ENCODE measurements around the gene ELF3. TPM values are rescaled to one million over a fixed set of nuclear protein-coding genes. Genes with fewer than 3 reads are reported as not detected.

The ELF3 gene
- total RNA-seq, 2 experiments from 2014 or later: 0.09 to 0.44 TPM

GRCh38 chr1:202046748-202047708, 36.6 kb downstream of the ELF3 start:
- Histone ChIP-seq H3K4me1 (ENCODE audit: insufficient read depth, low read length, poor library complexity, severe bottlenecking) (no peaks in the 10 kb centered on the region), H3K27ac (ENCODE audit: low read depth, low read length, poor library complexity, severe bottlenecking) (no peak overlapping the region), H3K9me3 (ENCODE audit: low read length) (no peaks in the 10 kb centered on the region), H3K4me2 (ENCODE audit: low read length) (no peak overlapping the region), H3K4me3 (ENCODE audit: low read depth, low read length, poor library complexity, severe bottlenecking) (no peak overlapping the region), H3K79me2 (ENCODE audit: insufficient read depth, low read depth, low read length) (no peaks in the 10 kb centered on the region), H3K9me2 (ENCODE audit: insufficient read depth, low read length) (no peaks in the 10 kb centered on the region), H3K36me3 (ENCODE audit: insufficient read depth, low read length) (no peaks in the 10 kb centered on the region), H4K20me1 (ENCODE audit: insufficient read depth, low read length) (no peaks in the 10 kb centered on the region), H2AFZ (ENCODE audit: low read length) (no peak overlapping the region)
- intact Hi-C loops (cut with micrococcal nuclease; ENCODE audit: unreplicated experiment): no loop called here
- ChIA-PET CTCF (ENCODE audit: unreplicated experiment) (no interaction called here), POLR2A (no interaction called here)
- no peak for DNase-seq (ENCODE audit: low spot score)
- no peak for TF ChIP-seq EZH2phosphoT487 (IDR thresholded peaks at IDR 0.05; ENCODE audit: borderline replicate concordance, low read depth, low read length)
- TF ChIP-seq, protein P1, sequence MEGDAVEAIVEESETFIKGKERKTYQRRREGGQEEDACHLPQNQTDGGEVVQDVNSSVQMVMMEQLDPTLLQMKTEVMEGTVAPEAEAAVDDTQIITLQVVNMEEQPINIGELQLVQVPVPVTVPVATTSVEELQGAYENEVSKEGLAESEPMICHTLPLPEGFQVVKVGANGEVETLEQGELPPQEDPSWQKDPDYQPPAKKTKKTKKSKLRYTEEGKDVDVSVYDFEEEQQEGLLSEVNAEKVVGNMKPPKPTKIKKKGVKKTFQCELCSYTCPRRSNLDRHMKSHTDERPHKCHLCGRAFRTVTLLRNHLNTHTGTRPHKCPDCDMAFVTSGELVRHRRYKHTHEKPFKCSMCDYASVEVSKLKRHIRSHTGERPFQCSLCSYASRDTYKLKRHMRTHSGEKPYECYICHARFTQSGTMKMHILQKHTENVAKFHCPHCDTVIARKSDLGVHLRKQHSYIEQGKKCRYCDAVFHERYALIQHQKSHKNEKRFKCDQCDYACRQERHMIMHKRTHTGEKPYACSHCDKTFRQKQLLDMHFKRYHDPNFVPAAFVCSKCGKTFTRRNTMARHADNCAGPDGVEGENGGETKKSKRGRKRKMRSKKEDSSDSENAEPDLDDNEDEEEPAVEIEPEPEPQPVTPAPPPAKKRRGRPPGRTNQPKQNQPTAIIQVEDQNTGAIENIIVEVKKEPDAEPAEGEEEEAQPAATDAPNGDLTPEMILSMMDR (conservative IDR thresholded peaks at IDR 0.05; ENCODE audit: low read length): no peak
- BruUV-seq (replicated peaks): no TSS peak

DNA sequence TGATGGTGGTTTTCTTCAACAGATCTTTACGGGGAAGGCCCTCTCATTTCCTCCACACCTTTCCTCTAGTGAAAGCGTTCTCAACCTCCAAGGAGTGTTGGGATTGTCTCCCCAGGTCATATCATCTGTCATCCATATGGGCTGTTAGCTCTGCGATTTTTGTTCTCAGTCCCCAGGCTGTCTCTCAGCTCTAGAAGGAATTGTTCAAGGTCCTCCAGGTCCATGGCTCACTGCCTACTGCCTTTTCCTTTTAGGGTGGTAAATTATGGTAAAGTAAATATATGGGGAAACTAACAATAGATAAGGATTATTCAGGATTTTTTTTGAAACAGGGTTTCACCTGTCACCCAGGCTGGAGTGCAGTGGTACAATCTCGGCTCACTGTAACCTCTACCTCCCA, 37.6 kb downstream of the ELF3 start:
- no TSS peak for BruUV-seq (replicated peaks)
- intact Hi-C loops (cut with micrococcal nuclease; ENCODE audit: unreplicated experiment): no loop called here
- Histone ChIP-seq H3K27ac (ENCODE audit: low read depth, low read length, poor library complexity, severe bottlenecking) (no peak overlapping the region), H2AFZ (ENCODE audit: low read length) (no peak overlapping the region), H3K4me2 (ENCODE audit: low read length) (no peak overlapping the region), H3K79me2 (ENCODE audit: insufficient read depth, low read depth, low read length) (no peaks in the 10 kb centered on the region), H3K36me3 (ENCODE audit: insufficient read depth, low read length) (no peaks in the 10 kb centered on the region), H3K9me2 (ENCODE audit: insufficient read depth, low read length) (no peaks in the 10 kb centered on the region), H3K4me3 (ENCODE audit: low read depth, low read length, poor library complexity, severe bottlenecking) (no peak overlapping the region), H3K9me3 (ENCODE audit: low read length) (no peaks in the 10 kb centered on the region), H4K20me1 (ENCODE audit: insufficient read depth, low read length) (no peaks in the 10 kb centered on the region), H3K4me1 (ENCODE audit: insufficient read depth, low read length, poor library complexity, severe bottlenecking) (no peaks in the 10 kb centered on the region)
- CTCF ChIA-PET (ENCODE audit: unreplicated experiment): no interaction called here
- TF ChIP-seq EZH2phosphoT487 (IDR thresholded peaks at IDR 0.05; ENCODE audit: borderline replicate concordance, low read depth, low read length): no peak
- TF ChIP-seq, protein P1 (conservative IDR thresholded peaks at IDR 0.05; ENCODE audit: low read length): no peak
- no peak for DNase-seq (ENCODE audit: low spot score)
- POLR2A ChIA-PET: interaction anchor here (0.7 kb wide), 3 partner anchors 25 to 1104 kb away, joined by 3 to 8 read pairs (median 5); no protein-coding TSS in a partner anchor

DNA sequence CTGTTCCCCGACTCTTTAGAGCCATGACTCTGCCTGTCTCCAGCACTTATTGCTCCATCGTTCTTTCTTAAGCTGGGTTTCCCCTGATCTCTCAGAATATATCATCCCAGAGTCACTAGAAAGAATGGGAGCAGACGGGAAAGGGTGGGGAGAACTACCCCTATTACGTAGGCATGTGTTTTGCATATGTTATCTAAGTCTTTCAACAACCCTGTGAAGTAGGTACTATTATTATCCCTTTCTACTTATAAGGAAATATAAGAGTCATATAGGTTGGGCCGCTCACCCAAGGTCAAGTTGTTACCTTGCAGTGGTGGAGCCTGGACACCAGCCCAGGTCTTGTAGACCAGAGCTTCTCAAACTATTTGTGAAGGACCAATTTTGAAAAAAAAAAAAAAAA, 38.7 kb downstream of the ELF3 start:
- CTCF ChIA-PET (ENCODE audit: unreplicated experiment): no interaction called here
- BruUV-seq (replicated peaks): no TSS peak
- intact Hi-C loops (cut with micrococcal nuclease; ENCODE audit: unreplicated experiment): no loop called here

More for the DNA sequence above, 38.7 kb downstream of the ELF3 start:
- no peaks in the 10 kb centered on the region for H3K9me3 ChIP-seq (ENCODE audit: low read length)
- H4K20me1 ChIP-seq (ENCODE audit: insufficient read depth, low read length): no peaks in the 10 kb centered on the region
- H3K4me3 ChIP-seq (ENCODE audit: low read depth, low read length, poor library complexity, severe bottlenecking): no peak overlapping the region
- H3K36me3 ChIP-seq (ENCODE audit: insufficient read depth, low read length): no peaks in the 10 kb centered on the region
- no peak overlapping the region for H3K27ac ChIP-seq (ENCODE audit: low read depth, low read length, poor library complexity, severe bottlenecking)
- no peak for DNase-seq (ENCODE audit: low spot score)
- no peaks in the 10 kb centered on the region for H3K9me2 ChIP-seq (ENCODE audit: insufficient read depth, low read length)
- no peak overlapping the region for H2AFZ ChIP-seq (ENCODE audit: low read length)
- H3K4me1 ChIP-seq (ENCODE audit: insufficient read depth, low read length, poor library complexity, severe bottlenecking): no peaks in the 10 kb centered on the region
- TF ChIP-seq, protein P1 (conservative IDR thresholded peaks at IDR 0.05; ENCODE audit: low read length): no peak
- TF ChIP-seq EZH2phosphoT487 (IDR thresholded peaks at IDR 0.05; ENCODE audit: borderline replicate concordance, low read depth, low read length): no peak
- POLR2A ChIA-PET: no interaction called here
- no peak overlapping the region for H3K4me2 ChIP-seq (ENCODE audit: low read length)
- H3K79me2 ChIP-seq (ENCODE audit: insufficient read depth, low read depth, low read length): no peaks in the 10 kb centered on the region
